ENCODE results near the gene RGS11.
"Not testable (repeated sequence)": the region's sequence is repeated elsewhere in the genome, so short reads cannot be mapped to it uniquely, and the experiment has no call there.

RGS11 gene

DNA sequence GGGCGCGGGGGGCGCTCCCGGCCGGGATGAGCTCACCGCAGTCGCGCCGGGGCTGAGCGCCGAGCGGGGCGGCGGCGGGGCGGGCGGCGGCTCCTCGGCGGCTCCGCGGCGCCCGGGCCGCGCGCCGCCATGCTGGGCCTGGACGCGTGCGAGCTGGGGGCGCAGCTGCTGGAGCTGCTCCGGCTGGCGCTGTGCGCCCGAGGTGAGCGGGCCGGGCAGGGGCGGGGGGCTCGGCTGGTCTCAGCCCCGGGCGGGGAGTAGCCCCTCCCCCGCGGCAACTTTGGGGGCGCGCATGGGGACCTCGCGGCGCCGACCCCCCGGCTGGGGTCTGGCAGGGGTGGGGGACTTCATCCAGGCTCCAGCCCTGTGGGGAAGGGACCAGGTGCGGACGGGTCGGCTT, 4.8 kb upstream of the RGS11 start, which contains the start of gene ARHGDIG:
TSS of gene ARHGDIG (plus strand) at position 40 of the 400 bp plus-strand sequence. CDS start at position 130, 90 bp downstream.
- no peak for DNase-seq (ENCODE audit: low spot score)

DNA sequence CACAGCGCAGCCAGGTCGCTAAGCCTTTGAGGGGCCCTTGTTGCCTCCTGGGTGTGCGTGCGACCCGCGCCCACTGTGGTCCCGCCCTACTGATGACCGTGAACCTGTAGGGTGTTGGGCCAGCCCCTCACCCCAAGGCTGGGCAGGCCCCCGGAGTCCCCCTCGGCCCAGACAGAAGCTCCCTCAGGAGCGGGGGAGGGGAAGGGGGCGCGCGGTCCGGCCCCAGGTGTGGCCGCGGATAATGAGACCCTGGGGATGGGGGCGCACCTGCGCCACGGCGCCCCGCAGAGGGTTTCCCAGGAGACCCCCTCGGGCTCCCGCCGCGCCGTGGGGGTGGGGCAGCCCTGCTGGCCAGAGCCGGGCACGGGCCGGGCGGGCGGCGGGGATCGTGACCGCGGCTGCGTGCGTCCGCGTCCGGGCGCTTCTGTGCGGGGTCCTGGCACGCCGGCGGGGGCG, 4.3 kb upstream of the RGS11 start:
- DNase-seq (ENCODE audit: low spot score), result no peak

DNA sequence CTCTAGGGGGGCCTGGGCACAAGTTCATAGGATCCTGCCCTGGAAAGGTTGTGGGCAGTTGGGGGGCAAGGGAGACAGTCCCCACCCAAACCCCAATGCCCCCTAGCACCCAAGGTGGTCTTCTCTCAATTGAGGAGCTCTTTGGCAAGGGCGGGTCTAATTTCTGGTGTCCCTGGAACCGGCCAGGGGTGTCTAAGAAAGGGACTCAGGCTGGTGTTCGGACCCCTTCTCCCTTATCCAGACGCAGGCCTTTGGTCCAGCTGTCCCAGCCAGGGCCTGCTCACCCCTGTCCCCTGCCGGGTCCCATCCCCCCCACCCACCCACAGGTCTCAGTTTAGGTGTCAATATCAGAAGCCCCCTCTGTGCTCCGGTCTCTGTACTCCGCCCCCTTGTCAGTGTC, 3.8 kb upstream of the RGS11 start:
- no peak for DNase-seq (ENCODE audit: low spot score)

DNA sequence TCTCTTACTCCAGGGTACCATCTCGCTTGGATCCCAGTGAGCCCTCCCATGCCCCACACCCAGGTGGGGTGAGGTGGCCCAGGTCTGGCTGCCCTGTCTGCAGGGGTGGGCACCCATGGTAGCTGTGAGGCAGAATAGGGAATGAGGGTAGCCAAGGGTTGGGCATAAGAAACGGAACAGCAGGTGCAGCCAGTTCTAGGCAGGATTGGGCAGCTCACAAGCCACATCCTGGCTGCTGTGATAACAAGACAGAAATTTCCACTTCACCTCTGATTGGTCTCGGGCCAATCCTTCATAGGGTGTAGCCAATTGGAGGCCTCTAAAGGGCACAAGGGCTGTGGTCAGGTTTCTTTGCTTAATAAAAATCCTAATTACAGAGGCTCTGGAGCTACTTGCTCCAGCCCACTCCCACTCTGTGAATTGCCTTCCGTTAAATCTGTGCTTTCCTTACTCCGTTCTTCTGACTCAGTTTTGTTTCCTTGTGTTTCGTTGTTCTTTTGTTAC, 3.2 kb upstream of the RGS11 start:
- peak; percentile 42 for DNase-seq (ENCODE audit: low spot score)

DNA sequence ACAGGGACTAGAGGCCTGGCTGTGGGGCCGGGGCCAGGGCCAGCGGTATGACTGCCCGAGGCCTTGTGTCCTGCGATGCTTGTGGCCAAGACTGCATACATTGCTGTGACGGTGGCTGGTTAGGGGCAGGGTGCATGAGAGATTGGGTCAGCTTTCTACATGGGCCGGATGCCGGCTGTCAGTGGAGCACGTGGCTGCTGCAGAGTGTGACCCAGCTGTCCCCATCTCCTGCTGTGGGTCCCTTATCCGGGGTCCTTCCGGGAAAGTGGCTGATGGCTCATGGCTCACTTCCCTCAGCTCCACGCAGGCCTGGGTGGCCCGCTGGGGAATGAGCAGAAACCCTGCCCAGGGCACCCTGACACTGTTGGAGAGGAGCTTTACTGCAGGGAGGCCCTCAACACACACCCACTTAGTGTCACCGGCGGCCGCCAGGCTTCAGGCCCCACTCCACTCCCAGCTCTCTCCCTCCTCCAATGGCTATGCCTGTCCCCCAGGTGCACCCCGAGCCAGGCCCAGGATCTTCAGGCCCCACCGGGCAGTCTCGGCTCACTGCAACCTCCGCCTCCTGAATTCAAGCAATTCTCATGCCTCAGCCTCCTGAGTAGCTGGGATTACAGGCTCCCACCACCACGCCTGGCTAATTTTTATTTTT, 808 bp upstream of the RGS11 start:
- DNase-seq (ENCODE audit: low spot score), result no peak

DNA sequence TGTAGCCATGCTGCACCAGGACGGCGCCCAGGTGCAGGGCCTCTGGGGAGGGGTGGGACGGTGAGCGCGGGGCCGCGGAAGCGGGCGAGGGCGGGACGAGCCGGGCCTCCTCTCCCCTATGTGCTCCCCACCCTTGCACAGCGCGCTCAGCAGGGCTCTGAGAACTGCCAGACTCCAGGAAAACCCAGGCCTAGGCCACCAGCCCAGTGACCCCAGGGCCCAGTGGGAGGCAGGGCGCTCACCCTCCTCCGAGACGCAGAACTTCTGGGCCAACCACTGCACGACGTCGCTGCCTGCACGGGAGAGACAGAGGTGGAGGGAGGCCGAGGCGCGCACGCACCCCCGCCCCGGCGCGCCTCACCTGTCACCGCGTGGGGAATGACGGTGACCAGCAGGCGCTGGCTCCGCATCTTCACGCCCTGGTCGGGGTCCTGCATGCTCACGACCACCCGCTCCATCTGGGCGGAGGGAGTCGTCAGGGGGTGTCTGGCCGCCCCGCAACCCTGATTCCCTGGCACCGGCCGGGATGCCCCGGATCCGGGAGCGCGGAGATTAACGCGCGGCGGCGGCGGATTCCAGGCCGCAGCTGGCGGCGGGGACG, 603 bp downstream of the RGS11 start:
- no peak for DNase-seq (ENCODE audit: low spot score)

DNA sequence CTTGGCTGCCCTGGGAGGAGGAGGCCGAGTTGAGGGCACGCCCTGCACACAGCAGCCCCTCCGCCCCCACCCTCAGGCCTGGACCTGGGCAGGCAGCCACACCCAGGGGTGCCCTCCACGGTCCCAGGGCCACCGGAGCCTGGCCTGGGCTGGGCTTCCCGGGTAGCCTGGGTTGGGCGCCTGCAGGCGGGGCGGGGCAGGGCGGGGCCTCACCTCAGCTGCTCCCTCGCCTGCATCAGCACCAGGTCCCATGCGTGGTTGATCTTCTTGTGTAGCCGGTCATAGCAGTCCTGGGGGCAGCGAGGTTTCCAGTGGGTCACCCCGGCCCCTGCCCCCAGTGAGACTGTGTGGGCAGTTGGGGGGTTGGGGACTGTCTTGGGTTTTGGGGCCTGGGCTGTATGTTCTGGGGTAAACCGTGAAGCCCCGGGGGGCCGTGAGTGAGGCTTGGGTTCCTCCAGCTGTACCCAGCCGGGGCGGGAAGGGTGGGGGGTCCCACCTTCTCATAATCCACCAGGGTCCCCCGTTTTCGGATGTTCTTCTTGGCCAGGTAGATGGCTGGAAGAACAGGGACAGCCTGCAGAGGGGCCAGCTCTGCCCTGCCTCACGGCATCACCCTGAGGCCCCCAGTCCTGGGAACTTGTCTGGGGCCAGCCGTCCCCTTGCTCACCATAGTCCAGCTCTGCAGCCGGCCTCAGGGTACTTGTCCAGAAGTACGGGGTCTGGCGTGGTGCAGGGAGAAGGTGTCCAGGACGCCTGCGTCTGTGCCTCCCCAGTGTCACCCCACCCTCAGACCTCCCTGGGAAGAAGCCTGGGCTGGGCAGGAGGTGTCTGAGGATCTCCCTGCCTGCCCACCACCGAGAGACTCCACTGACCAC, 2.0 kb downstream of the RGS11 start:
- peak; percentile 8 for DNase-seq (ENCODE audit: low spot score)

DNA sequence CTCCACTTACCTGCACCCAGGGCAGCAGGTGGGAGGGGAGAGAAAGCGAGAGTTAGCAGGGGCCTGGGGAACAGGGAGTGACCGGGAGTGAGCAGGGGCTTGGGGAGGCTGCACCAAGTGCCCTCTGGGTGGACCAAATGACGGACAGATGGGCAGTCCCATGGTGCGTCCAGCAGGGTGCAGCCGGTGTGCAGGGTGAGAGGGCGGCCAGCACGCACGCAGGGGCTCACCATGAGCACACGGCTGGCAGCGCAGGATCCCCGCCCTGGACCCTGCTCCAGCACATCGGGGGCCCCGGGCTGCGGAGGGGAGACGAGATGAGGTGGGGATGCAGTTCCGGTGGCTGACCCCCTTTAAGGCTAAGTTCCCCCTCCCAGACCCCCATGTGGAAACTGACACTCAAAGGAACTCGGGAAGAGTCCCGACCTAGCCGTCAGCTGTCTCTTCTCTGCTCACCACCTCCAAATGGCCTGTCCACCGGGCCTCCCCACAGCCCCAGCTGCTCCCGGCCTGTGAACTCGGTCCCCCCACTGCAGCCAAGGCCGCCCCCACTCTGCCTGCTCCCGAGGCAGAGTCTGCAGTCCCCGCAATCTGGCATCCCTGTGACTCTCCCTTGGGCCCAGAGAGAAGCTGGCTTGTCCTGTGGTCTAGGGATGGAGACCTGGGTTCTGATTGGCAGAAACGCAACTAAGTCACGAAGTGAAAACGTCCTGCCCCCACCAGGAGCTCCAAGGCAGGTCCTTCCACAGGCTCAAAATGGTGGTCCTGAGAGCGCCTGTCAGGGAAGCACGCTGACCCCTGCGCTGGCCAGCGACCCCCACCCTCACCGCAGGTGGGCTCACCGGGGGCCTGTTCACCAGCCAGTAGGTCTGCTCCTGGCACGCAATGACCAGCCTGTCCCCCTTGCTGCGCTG, 2.9 kb downstream of the RGS11 start:
- no peak for DNase-seq (ENCODE audit: low spot score)

DNA sequence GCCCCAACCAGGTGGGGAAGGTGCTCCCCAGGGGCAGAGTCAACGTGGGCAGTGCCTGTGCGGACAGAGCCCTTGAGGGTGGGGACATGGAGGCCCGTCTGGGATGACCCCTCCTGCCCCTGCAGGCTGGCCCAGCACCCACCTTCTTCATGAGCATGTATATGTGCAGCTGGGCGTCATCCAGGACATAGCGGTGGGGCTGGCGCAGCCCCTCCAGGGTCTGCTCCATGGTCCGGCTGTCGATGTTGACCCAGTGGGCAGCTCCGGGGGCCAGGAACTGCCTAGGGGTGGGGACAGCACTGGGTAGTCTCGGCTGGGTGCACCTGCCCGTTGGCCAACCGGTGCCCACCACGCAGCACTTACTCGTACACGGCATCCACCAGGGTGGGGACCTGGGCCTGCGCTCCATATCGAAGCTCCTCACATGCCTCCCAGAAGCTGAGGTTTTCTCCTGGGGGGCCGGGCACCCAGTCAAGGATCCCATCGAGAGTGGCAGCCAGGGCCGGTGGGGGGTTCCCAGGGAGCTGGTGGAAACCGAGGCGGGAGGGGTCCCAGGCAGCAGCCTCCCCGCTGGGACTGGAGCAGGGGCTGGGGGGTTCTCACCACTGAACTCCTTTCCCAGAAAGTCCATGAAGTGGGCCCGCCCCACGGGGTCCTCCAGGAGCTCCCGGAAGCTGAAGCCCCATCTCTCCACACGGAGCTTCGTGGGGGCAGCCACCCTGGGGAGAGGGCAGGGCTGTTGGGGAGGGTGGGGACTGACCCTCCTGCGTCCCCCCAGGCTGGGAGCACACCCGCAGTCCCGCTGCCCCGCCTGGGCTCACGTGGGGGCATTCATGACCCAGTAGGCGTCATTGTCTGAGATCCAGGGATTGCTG, 5.1 kb downstream of the RGS11 start:
- DNase-seq (ENCODE audit: low spot score), result no peak

DNA sequence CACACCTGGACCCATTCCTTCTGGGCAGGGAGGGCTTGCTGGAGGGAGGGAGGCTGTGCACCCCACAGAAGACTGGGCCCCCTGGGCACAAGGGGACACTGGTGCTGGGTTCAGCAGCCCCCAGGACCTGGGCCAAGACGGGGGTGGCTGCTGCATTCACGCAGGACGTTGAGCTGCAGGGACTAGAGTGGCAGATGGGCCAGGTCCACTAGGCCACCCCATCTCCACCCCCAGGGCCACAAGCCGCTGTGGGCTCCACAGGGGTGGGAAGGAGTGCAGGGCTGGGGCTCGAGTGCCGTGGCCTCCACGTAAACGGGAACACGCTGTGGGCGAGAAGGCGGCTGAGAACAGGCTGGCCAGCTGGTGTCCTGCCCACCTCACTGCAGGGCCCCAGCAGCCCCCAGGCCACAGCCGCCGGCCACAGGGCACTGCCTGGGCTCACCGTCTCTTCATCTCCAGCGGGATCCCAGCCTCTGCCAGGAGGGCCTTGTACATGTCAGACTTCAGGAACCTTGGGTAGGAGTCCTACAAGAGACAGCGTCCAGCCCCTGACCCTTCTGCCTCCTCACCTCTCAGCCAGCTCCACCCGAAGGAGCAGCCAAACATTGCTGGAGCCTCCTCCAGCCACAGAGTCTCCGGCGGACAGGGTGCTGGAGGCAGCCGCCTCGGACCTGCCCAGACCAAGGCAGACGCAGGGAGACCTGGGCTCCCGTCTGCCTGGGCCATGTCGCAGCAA, 6.5 kb downstream of the RGS11 start:
- no peak for DNase-seq (ENCODE audit: low spot score)

DNA sequence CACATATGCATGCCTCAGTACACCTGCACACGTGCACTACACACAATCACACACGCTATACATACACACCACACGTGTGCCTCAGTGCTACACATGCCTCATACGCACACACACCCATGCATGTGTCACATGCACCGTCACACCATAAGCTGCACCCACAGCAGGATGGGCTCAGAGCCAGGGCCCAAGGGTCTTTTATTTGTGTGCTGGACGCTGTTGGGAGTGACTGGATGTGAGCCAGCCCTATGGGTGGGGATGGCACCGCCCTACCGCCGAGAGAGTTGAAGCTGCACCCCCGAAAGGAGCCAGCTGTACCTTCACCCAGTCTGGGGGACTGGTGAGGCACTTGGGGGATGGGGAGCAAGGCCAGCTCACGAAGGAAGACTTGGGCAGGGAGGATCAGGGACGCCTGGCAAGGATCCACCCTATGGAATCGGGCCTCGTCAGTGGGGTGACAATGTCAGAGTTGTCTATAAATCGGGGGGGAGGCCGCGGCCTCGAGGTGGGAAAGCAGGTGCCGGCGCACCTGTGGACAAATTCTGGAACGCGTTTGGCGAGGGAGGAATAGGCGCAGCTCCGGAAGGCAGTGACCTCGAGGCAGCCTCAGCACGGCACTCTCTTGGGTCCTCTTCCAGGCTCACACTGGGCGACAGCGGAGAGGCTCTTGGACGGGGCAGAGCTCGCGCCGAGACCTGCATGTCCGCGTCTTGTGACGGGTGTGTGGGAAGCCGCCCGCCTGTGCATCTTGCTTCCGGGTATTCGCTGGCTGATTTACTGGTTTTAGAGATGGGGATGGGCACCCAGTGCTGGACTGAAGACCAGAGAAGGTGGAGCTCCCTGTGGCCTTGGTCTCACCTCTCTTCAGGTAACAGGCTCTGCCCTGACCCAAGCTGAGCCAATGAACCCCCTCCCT, 7.3 kb downstream of the RGS11 start:
- DNase-seq (ENCODE audit: low spot score), result no peak

DNA sequence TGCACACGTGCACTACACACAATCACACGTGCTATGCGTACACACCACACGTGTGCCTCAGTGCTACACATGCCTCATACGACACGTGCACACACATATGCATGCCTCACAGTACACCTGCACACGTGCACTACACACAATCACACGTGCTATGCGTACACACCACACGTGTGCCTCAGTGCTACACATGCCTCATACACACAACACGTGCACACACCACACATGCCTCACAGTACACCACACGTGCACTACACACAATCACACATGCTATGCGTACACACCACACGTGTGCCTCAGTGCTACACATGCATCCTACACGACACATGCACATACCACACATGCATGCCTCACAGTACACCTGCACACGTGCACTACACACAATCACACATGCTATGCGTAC, 8.2 kb downstream of the RGS11 start:
- DNase-seq (ENCODE audit: low spot score), result not testable (repeated sequence)

DNA sequence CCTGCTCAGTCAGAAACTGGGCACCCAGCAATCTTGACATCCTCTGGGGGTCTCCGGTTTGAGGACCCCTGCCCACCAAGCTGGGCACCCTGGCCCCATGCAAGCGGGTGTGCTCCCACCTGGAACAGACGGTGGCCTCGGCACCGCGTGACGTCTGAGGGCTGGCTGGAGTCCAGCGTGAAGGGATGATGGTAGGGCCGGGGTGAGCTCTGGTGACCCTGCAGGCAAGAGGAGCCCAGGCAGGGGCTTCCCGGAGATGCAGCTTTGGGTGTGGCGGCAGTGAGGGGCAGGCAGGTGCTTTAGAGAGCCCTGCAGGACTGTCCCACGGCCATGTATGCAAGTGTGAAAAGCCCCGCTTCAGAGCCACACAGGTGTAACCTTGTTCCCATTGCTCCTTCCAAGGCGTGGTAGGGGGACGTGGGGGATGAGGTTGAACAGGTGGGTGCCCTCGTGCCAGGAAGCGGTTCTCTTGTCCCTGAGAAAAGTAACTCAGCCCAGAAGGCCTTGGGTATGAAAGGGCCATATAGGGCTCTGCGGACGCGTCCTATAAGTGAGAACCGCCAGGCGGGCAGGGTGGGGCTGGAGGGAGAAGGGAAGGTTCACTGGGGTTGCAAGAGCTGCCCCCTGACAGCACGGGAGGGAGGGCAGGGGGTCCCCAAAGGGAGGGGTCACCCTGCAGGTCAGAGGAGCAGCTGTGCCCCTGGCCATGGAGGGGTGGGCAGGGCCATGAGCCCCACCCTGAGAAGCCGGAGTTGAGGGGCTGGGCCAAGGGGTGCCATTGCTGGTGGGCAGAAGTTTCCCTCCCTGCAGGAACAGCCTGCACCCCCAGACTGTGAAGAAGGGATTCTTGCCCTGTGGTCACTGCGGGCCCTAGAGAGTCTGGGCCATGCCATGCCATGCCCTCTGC, 9.2 kb downstream of the RGS11 start:
- no peak for DNase-seq (ENCODE audit: low spot score)

DNA sequence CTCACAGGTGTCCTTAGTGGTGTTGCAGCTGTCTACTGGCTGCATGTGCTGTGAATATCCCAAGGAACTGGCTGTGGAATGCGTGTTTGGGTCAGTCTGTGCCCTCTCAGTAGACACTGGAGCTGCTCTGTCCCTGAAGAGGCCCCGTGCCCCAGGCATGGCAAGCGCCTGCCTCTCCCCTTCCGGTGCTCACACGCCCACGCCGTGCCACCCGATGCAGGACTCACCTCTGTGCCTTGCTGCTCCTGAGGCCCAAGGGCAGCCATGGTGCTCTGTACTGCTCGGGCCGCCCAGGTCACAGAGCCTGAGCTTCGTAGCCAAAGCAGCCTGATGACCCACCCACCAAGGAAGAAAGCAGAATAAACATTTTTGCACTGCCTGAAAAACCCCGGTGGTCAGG, 10.0 kb downstream of the RGS11 start:
- no peak for DNase-seq (ENCODE audit: low spot score)

DNA sequence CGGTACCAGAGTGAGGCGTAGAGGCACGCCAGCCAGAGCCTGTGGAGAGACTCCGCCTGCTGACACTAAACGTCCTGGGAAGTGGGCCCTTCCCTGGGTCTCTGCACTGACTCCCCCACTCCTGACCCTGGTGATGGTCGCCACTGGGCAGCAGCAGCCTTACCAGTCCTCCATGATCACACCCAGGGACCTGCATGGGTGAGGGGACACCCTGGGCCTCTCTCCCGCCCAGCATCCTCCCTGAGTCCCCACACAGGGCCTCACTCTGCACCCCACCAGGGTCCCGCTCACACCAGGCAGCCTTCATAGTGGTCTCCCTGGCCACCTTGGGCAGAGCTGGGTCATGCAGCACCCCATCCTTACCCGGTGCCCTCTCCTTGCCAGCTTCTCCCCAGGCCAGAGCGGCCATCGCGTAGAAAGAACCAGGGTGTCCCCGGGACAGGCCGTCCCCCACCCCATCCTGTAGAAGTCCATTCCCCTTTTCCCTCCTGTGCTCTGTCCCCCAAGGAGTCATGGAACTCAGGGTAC, 10.7 kb downstream of the RGS11 start:
- no peak for DNase-seq (ENCODE audit: low spot score)

DNA sequence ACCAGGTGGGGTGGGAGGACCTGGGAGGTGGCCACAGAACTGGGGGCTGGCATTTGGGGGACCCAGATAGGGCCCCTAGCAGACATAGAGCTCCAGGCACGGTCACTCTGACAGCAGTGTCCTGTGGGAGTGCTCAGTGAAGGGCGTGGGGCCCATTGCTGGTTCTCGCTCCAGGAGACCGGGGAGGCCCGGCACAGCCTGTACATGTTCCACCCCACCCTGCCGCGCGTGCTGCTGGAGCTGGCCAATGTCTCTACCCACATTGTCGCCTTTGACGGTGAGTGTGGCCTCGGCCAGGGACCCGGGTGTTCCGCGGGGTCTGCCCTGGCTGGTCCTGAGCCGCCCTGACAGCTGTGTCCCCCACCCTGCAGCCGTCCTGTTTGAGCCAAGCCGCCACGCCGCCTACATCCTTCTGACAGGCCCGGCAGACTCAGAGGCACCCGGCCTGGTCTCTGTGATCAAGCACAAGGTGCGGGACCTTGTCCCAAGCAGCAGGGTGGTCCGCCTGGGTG, 11.2 kb downstream of the RGS11 start:
- no peak for DNase-seq (ENCODE audit: low spot score)

DNA sequence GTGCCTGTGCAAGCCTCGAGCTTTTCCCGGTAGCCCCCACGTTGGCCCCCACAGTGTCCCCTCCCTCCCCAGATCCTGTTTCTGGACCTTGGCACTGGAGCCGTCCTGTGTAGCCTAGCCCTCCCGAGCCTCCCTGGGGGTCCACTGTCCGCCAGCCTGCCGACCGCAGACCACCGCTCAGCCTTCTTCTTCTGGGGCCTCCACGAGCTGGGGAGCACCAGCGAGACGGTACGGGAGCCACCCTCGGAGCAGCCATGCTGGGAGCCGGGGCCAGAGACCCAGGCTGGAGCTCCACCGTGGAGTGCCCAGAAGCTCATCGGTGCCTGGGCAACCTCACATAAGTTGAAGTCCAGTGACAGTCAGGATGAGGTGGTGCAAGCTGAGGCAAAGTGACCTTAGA, 11.8 kb downstream of the RGS11 start:
- no peak for DNase-seq (ENCODE audit: low spot score)
